Left ventricle myocardium inferior (tissue), 1 donor: ENCODE results near the gene CARD19. TPM values are rescaled to one million over a fixed set of nuclear protein-coding genes. Genes with fewer than 3 reads are reported as not detected.

Source experiments
- DNase-seq: peaks from one replicate; pipeline ENCODE4 v3.0.0-alpha.2; 2020
- H3K27ac ChIP-seq: fragments of 200-600 bp; replicated peaks from 2 replicates; pipeline ENCODE4 v1.8.0; 2021
- H3K27me3 ChIP-seq: fragments of 200-600 bp; 2 replicates; pipeline ENCODE4 v1.8.0; 2021; ENCODE audit warnings: low read depth
- H3K36me3 ChIP-seq: fragments of 200-600 bp; 2 replicates; pipeline ENCODE4 v1.8.0; 2021
- H3K4me1 ChIP-seq: fragments of 200-600 bp; 2 replicates; pipeline ENCODE4 v1.8.0; 2021
- H3K4me3 ChIP-seq: fragments of 200-600 bp; 2 replicates; pipeline ENCODE4 v1.8.0; 2021; ENCODE audit warnings: mild to moderate bottlenecking, moderate library complexity
- H3K9me3 ChIP-seq: fragments of 200-600 bp; replicated peaks from 2 replicates; pipeline ENCODE4 v1.8.0; 2021
- CTCF ChIP-seq: fragments of 200-600 bp; IDR thresholded peaks from 2 replicates; pipeline ENCODE4 v1.8.0; 2021; ENCODE audit warnings: antibody characterized with exemption, mild to moderate bottlenecking, borderline replicate concordance
- intact Hi-C: fragments of 100-400 bp; cut with micrococcal nuclease; formaldehyde crosslinking; loops from one replicate; pipeline ENCODE4 v1.11.0; 2022
- total RNA-seq: library from RNA; stranded (reverse); fragmentation: NEBNext Ultra II Directional; extraction: Animal tissue kit (Norgen Biotek cat#: 25700); gene quantifications from one replicate; pipeline ENCODE4 v1.2.1, GENCODE V29; 2021
- donor health status: DM: no; HTN: yes; CAD: no; lungs with severe emphysema.

CARD19 gene
- total RNA-seq, 1 donor from 2014 or later, result 35.8 TPM

GRCh38 chr9:93117924-93118862 is 22.2 kb downstream of the CARD19 start:
- no peak overlapping the region for H3K27ac ChIP-seq
- intact Hi-C loops, result no loop called here
- peak; percentile 8 for DNase-seq
- no peak overlapping the region for H3K4me3 ChIP-seq
- TF ChIP-seq CTCF, result no peak
- peaks cover 30% of the 10 kb centered on the region for H3K4me1 ChIP-seq
- H3K27me3 ChIP-seq, result no peaks in the 10 kb centered on the region
- H3K36me3 ChIP-seq, result peaks cover 28% of the 10 kb centered on the region
- H3K9me3 ChIP-seq, result no peaks in the 10 kb centered on the region

GRCh38 chr9:93118863-93119702 is 23.1 kb downstream of the CARD19 start:
- Histone ChIP-seq H3K36me3 (peaks cover 30% of the 10 kb centered on the region), H3K4me1 (peaks cover 30% of the 10 kb centered on the region), H3K27ac (peak overlapping the region; percentile 71), H3K27me3 (no peaks in the 10 kb centered on the region), H3K9me3 (no peaks in the 10 kb centered on the region), H3K4me3 (no peak overlapping the region)
- intact Hi-C loops, result no loop called here
- peak; percentile 9 for DNase-seq
- no peak for TF ChIP-seq CTCF

- intact Hi-C loops, result no loop called here
- H3K4me1 ChIP-seq, result peaks cover 30% of the 10 kb centered on the region
- no peaks in the 10 kb centered on the region for H3K27me3 ChIP-seq
- no peaks in the 10 kb centered on the region for H3K9me3 ChIP-seq
- H3K36me3 ChIP-seq, result peaks cover 32% of the 10 kb centered on the region
- no peak for TF ChIP-seq CTCF
- peak overlapping the region; percentile 71 for H3K27ac ChIP-seq
- no peak overlapping the region for H3K4me3 ChIP-seq
- DNase-seq, result no peak
Observed at GRCh38 chr9:93119703-93119952, 23.6 kb downstream of the CARD19 start.

- no peaks in the 10 kb centered on the region for H3K9me3 ChIP-seq
- H3K36me3 ChIP-seq, result peaks cover 38% of the 10 kb centered on the region
- peak; percentile 93 for DNase-seq
- peaks cover 30% of the 10 kb centered on the region for H3K4me1 ChIP-seq
- peak; percentile 64 for TF ChIP-seq CTCF
- no peak overlapping the region for H3K4me3 ChIP-seq
- peak overlapping the region; percentile 71 for H3K27ac ChIP-seq
- intact Hi-C loops, result no loop called here
- no peaks in the 10 kb centered on the region for H3K27me3 ChIP-seq
Observed at GRCh38 chr9:93119953-93120845, 24.2 kb downstream of the CARD19 start.

- Histone ChIP-seq H3K36me3 (peaks cover 45% of the 10 kb centered on the region), H3K27ac (no peak overlapping the region)
Observed at GRCh38 chr9:93120846-93121315, 24.9 kb downstream of the CARD19 start.

More at GRCh38 chr9:93120846-93121315, 24.9 kb downstream of the CARD19 start:
- Histone ChIP-seq H3K4me1 (peaks cover 29% of the 10 kb centered on the region), H3K9me3 (no peaks in the 10 kb centered on the region), H3K27me3 (no peaks in the 10 kb centered on the region), H3K4me3 (no peak overlapping the region)
- no peak for TF ChIP-seq CTCF
- DNase-seq, result peak; percentile 15
- intact Hi-C loops, result no loop called here
